GM12891 (cell line): ENCODE data around the gene FAM50B.

Source experiments
- POLR2A ChIP-seq: IDR thresholded peaks from 2 replicates; pipeline ENCODE4 v1.6.1; 2011; ENCODE audit warnings: low read depth, low read length, control low read depth
- POLR2AphosphoS5 ChIP-seq: IDR thresholded peaks from 2 replicates; pipeline ENCODE4 v1.6.1; 2011; ENCODE audit warnings: low read depth, low read length, control low read depth
- SPI1 ChIP-seq: IDR thresholded peaks from 2 replicates; pipeline ENCODE4 v1.6.1; 2011; ENCODE audit warnings: low read depth, low read length, control low read depth
- TAF1 ChIP-seq: IDR thresholded peaks from 2 replicates; pipeline ENCODE4 v1.6.1; 2011; ENCODE audit warnings: low read depth, low read length, control low read depth

DNA sequence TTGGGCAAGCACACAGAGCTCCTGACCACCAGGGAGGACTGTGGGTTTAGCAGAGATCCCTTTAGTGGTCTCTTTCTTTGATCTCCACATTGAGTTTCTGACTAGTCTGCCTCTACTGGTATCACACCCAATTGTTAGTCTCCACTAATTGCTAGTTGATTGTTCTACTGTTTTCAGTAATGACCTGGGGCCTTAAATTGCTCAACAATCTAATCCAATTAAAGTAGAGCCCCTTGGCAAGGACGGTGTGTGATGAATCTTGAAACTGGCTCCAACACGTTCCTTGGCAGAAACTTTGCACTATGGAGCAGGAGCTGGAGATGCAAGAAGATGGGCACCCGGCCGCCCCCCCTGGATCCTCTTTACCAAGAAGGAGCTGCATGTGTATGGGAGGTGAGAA is 12.3 kb downstream of the FAM50B start:
- no peak for TF ChIP-seq SPI1
- no peak for TF ChIP-seq POLR2AphosphoS5
- no peak for TF ChIP-seq TAF1
- no peak for TF ChIP-seq POLR2A
